Keratinocyte (primary cell): ENCODE results near the gene PTK6.

ENCODE experiments used
- EZH2 ChIP-seq: IDR thresholded peaks from one replicate; pipeline ENCODE4 v1.6.1; 2012; ENCODE audit warnings: inconsistent platforms, mild to moderate bottlenecking, low read length, moderate library complexity
- TF ChIP-seq, protein P1 (sequence below), 3 experiments: IDR thresholded peaks in 1 of 3; conservative IDR thresholded peaks in 1 of 3; optimal IDR thresholded peaks in 1 of 3; 2 replicates in 2 of 3; 3 replicates in 1 of 3; pipeline versions ENCODE3 to v1.5.1; 2011; ENCODE audit warnings: low read length in 3 of 3, mild to moderate bottlenecking in 3 of 3, moderate library complexity in 2 of 3, control low read depth in 1 of 3, inconsistent platforms in 1 of 3; ENCODE audit not compliant: insufficient read depth in 2 of 3; ENCODE audit errors: extremely low read depth in 1 of 3

DNA sequence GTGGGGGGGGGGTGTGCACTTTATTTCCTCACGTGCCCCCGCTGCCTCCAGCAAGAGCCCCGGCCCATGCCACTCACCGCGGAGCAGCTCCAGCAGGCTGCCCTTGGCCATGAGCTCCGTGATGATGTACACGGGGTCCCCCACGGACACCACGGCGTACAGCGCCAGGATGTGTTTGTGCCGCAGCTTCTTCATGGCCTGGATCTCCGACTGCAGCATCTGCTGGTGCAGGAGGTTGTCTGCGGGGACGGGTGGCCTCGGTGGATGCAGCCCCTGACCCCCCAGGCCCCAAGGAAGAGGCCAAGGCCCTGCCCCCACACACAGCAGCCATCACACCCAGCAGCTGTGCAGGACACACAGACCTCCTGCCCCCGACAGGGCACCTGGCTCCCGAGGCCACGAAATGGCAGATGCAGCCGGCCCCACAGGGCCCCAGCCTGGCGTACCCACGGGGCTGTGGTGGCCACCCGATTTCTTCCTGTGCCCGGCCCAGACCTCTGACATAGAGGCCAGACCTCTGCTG, 4.7 kb downstream of the PTK6 start:
- TF ChIP-seq, protein P1, sequence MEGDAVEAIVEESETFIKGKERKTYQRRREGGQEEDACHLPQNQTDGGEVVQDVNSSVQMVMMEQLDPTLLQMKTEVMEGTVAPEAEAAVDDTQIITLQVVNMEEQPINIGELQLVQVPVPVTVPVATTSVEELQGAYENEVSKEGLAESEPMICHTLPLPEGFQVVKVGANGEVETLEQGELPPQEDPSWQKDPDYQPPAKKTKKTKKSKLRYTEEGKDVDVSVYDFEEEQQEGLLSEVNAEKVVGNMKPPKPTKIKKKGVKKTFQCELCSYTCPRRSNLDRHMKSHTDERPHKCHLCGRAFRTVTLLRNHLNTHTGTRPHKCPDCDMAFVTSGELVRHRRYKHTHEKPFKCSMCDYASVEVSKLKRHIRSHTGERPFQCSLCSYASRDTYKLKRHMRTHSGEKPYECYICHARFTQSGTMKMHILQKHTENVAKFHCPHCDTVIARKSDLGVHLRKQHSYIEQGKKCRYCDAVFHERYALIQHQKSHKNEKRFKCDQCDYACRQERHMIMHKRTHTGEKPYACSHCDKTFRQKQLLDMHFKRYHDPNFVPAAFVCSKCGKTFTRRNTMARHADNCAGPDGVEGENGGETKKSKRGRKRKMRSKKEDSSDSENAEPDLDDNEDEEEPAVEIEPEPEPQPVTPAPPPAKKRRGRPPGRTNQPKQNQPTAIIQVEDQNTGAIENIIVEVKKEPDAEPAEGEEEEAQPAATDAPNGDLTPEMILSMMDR (optimal IDR thresholded peaks at IDR 0.05 in 1 of 3, IDR thresholded peaks at IDR 0.05 in 1 of 3, conservative IDR thresholded peaks at IDR 0.05 in 1 of 3; ENCODE audit: extremely low read depth in 1 of 3, insufficient read depth in 2 of 3, low read length in 3 of 3), result no peak
- TF ChIP-seq EZH2, result no peak
